HG02943 (cell line): ENCODE data around the gene CUX1.
"Not testable (repeated sequence)": the region's sequence is repeated elsewhere in the genome, so short reads cannot be mapped to it uniquely, and the experiment has no call there.

Source experiments
- ATAC-seq: cut with Tn5 transposase; IDR thresholded peaks from one replicate; pipeline ENCODE4 v1.9.1; 2021; ENCODE audit warnings: mild to moderate bottlenecking, low read depth, moderate library complexity; ENCODE audit not compliant: unreplicated experiment

Gene CUX1

DNA sequence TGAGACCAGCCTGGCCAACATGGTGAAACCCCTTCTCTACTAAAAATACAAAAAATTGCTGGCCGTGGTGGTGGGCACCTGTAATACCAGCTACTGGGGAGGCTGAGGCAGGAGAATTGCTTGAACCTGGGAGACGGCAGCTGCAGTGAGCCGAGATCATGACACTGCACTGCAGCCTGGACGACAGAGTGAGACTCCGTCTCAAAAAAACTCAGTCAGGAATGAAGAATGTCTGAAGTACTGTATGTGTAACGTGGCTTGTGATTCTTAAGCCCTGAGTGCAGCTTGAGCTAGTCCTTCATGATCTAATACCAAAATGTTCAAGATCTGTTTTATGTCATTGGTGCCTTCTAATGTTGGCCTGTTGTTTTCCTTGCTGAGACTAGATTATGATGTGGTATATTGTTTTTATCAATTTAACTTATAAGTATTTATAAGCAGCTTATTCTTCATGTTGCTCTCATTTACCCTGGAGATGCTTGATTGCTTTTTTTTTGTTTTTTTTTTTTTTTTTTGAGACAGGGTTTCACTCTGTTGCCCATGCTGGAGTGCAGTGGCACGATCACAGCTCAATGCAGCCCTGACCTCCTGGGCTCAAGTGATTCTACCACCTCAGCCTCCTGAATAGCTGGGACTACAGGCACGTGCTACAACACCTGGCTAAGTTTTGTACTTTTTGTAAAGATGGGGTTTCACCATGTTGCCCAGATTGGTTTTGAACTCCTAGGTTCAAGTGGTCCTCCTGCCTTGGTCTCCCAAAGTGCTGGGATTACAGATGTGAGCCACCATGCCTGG, 513.4 kb downstream of the CUX1 start:
- not testable (repeated sequence) for ATAC-seq
